CD1c-positive myeloid dendritic cell (primary cell): ENCODE results near the gene MAP3K20.
"Not testable (repeated sequence)": the region's sequence is repeated elsewhere in the genome, so short reads cannot be mapped to it uniquely, and the experiment has no call there.

ENCODE experiments used
- DNase-seq: peaks from one replicate; pipeline ENCODE4 v3.0.0-alpha.2; 2016; ENCODE audit errors: extremely low spot score

Gene MAP3K20

DNA sequence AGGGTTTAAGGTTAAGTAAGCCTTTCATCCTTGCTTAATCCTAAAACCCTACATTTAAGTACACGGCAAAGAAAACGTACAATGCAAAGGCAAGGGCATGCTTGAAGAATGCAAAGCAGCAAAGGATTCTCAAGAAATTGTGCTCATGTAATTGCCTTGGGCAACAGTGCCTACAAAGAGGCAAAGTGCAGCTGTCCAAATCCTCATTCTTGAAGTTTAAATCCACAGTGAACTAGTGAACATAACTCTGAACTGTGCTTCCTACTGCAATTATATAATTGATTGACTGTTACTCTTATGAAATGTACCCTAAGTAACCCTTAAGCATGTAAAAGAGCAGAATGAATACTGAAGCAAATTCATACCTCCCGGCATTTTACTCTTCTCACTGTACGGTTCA lies 85.4 kb downstream of the MAP3K20 start:
- no peak for DNase-seq

DNA sequence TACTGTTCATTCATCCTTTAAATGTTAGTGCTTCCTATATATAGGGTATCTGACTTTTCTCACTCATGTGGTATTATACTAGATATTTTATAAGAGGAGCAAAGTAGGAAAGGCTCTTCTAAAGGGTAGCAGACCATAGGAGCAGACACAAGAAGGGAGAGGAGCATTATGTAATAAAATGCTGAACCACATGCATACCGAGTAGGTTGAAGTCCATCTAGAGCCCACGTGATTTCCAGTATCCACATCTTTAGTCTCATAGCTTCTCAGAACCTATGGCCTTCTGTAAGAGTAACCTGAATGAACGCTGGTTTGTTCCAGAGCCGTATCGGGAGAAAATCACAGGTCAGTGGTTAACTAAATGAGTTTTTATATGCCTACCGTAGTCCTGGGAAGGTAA lies 85.9 kb downstream of the MAP3K20 start:
- DNase-seq: no peak

DNA sequence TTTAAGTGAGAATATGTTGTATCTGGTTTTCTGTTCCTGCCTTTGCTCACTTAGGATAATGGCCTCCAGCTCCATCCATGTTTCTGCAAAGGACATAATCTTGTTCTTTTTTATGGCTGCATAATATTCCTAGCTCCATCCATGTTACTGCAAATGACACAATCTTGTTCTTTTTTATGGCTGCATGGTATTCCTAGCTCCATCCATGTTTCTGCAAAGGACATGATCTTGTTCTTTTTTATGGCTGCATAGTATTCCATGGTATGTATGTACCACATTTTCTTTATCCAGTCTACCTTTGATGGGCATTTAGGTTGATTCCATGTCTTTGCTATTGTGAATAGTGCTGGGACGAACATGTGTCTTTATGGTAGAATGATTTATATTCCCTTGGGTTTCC lies 87.7 kb downstream of the MAP3K20 start:
- not testable (repeated sequence) for DNase-seq

DNA sequence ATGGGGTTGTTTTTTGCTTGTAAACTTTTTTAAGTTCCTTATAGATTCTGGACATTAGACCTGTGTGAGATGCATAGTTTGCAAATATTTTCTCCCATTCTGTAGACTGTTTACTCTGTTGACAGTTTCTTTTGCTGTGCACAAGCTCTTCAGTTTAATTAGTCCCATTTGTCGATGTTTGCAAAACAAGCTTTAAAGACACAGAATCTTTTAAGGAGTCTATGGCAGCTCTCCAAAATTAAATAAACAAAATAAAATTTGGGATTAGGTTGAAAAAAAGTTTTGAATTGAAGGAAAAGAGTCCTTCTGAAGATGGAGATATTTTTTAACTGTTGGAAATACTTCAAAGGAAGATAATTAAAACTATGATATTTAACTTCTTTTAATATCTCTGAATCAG lies 88.8 kb downstream of the MAP3K20 start:
- DNase-seq: no peak

DNA sequence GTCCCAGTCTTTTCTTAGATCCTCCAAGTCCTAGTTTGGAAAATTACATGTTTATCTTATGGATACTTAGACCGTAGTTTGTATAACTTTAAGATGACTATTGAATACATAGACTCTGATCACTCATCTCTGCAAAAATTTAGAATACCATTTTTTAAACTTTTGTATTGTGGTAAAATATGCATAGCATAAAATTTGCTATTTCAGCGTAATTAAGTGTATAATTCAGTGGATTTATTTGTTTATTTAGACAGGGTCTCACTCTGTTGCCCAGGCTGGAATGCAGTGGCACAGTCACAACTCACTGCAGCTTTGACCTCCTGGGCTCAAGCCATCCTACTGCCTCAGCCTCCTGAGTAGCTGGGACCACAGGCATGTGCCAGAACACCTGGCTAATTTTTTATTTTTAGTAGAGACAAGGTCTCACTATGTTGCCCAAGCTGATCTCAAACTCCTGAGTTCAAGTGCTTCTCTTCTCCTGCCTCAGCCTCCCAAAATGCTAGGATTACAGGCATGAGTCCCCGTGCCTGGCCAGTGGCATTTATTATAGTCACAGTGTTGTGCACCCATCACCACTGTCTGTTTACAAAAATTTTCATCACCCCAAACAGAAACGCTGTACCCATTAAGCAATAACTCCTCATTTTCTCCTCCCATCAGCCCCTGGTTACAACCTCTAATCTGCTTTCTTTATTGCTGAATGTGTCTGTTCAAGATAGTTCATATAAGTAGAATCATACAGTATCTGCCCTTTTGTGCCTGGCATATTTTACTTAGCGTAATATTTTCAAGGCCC lies 90.0 kb downstream of the MAP3K20 start:
- DNase-seq: no peak

DNA sequence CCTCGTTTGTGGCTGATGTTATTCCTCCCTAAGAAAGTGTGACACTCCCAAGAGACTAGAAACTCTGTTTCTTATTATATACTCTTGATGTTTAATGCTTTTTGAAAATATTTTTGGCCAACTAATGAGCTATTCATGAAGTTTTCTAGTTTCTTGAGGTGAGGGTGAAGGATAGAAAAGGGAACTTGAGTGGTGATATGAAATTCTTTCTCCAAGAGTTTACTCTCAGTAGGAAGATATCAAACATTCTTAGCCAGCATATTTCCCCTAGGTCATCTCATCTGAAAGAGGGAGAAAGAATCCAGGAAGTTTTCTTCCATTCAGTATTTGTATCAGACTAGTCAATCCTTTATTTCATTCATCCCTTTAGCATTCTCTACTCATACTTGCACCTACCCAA lies 95.7 kb downstream of the MAP3K20 start:
- no peak for DNase-seq

DNA sequence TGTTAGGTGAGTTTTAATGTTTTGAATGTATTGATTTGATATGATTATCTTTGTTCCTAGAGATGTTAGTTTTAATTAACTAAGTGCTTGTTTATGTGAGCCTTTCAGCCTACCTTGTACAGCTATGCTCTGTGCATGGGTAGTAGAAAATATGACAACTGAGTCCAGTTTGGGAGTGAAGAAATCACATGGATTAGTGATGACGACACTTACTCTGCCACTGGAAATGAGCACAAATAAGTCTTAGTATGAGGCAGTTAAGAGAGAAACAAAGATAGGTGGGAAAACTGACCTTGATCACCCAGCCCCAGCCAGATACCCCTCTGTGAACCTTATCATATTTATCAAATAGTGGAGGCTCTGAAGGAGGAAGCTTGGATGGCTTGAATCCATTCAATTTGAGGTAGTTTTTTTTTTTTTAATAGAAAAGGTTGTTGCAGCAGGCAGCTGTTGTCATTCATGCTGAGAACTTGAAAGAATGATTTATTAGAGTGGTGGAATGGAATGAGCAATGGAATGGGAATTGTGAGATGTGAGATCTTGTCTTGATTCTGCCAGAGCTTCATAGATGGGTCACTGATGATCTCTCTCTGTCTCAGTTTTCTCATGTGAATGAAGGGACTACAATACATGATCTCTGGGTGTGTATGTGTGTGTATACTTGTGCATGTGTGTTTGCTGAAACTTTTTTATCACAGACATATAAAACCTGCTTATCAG lies 96.4 kb downstream of the MAP3K20 start:
- no peak for DNase-seq

DNA sequence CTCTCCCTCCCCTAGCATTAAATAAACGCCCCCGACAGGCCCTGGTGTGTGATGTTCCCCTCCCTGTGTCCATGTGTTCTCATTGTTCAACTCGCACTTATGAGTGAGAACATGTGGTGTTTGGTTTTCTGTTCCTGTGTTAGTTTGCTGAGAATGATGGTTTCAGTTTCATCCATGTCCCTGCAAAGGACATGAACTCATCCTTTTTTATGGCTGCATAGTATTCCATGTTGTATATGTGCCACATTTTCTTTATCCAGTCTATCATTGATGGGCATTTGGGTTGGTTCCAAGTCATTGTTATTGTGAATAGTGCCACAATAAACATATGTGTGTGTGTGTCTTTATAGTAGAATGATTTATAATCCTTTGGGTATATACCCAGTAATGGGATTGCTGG lies 98.7 kb downstream of the MAP3K20 start:
- DNase-seq: not testable (repeated sequence)

DNA sequence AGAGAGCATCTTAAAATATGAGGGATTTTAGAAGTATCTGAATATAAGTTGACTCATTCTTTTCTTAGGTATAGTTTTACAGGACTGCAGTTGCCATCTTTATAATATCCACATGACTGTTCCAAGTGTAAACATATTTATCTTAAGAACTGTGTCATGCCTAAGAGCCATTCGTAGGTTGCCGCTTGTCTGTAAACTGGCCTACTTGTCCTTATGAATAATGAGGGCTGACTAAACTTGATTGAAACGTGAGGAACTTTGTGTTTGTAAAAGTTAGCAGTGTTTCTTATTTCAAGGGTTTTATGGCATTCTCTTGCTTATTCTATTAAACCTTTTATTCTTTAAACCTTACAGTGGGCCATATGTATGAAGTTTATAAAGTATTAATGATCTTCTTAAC lies 99.6 kb downstream of the MAP3K20 start:
- DNase-seq: no peak

DNA sequence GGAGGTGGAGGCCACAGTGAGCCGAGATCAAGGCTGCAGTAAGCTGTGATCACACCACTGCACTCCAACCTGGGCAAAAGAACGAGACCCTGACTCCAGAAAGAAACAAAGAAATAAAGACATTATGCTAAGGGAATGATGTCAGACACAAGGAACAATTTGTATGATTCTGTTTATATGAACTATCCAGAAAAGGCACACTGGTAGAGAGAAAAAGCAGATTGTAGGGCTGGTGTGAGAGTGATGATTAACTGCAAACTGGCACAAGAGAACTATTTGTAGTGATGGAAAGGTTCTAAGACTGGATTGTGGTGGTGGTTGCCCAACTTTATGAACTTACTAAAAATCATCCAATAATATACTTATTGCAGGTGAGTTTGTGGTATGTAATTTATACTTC lies 106.3 kb downstream of the MAP3K20 start:
- DNase-seq: no peak

DNA sequence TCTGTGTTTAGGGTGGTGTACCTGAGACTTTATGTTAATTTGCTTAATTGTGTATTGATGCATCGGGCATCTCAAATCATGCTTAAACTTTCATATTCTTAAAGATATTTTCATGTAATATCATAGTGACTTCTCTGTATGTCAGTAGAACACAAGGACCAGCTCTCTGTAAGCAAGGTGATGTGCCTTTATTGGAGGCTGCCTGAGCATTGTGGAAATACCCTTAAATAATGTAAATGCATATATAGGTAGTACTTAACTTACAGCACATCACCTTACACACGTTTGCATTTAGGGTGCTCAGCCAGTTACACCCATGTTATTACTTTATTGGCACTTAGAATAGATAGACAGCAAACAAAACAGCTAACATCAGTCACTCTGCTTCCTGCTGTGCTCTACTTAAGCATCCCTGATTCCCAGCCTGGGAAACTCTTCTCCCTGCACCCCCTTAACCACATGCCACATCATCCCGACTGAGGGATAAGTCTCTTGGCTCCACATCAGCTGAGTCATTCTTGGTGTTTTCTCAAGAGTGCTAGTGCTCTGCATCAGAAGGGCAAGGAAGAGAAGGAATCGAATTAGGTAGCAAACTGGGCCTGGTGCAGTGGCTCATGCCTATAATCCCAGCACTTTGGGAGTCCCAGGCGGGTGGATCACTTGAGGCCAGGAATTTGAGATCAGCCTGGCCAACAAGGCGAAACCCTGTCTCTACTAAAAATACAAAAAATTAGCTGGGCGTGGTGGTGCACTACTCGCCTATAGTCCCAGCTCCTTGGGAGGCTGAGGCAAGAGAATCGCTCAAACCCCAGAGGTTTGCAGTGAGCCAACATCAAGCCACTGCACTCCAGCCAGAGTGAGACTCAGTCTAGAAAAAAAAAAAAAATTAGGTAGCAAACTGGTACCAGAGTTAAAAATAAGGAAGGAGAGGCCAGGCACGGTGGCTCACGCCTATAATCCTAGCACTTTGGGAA lies 108.7 kb downstream of the MAP3K20 start:
- DNase-seq: no peak

DNA sequence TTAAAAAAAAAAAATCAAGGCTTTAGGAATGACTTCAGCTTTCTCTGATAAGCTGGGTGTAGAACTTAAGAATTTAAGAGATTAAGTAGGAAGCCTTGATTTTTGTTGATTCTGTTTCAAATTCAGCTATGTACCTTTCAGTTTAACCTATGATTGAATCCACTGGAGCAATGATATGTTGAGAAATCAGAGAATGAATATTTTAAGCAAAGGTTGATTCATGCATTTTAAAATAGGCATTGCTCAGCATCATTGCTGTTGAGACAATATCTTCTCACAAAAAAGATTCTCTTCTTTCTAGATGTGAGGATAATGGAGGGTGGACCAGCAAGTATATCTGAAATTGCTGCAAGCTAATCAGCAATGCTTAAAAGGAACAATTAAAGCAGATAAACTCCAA lies 109.8 kb downstream of the MAP3K20 start:
- DNase-seq: no peak

DNA sequence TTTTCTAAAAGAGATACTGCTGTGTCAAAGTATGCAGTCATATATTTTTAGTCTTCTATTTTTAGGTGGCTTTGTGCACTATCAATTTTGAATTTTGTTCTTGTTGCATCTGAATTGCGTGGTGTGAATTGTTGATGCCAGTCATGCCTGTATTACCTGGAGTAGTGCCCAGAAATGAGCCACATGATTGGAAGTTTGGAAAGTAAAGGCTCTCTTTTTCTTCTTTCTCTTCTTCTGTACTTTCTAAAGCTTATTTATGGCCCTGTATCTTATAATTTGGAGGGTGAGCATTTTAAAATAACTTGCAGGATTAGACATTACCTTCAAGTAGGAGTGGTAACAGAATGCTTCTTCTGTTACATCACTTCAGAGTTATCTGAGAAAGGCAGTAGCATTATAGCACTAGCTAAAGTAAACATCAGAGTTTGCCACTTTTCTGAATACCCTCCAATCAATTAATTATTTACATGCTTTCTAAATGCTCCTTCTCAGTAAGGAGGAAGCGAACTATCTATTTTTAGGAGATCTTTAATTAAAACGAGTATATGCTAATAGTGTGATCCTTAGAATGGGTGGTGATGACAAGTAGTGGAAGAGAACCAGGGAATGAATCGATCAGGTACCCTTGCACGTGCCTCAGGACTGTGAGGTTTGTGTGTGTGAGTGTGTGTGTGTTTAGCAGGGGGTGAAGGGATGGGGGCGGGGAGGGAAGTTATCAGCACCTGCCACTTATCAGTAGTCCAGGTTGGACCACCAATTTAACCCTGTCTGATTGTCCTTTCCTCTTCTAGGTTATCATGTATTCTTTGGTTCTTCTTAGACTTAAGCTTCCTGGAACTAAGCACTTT lies 112.5 kb downstream of the MAP3K20 start:
- DNase-seq: no peak

DNA sequence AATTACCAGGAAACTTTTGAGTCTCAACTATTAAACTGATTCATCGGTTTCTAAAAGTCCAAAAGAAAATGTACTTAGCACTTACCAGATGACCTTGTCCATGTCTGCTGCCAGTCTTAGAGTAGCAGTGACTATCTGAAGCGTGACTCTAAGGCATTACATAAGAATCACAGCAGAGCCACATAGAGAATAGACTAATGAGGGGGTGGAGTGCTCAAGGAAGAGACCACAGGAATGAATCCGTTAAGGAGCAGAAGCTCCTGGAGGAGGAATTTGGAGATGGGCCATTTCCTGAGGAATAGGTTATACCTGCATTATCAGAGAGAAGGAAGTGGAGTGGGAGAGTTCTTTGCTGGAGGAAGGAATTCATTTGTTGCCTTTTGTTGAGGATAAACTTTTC lies 116.0 kb downstream of the MAP3K20 start:
- DNase-seq: no peak

DNA sequence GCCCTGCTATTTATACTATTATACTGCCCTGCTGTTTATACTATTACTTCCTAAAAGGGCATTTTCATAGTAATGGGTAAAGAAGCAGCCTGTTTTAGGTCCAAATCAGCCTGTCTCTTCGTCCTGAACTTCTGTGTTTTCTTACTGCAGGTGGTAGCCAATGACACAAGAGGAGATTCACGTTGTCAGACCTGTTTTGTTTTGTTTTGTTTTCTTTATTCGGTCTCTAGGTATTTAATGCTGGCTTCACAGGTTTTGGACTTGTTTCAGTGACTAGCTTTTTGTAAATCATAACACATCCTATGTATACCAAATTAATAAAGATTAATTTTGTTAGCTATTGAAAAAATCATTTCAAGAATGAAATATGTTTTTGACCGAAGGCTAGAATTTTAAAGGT lies 116.4 kb downstream of the MAP3K20 start:
- DNase-seq: no peak

DNA sequence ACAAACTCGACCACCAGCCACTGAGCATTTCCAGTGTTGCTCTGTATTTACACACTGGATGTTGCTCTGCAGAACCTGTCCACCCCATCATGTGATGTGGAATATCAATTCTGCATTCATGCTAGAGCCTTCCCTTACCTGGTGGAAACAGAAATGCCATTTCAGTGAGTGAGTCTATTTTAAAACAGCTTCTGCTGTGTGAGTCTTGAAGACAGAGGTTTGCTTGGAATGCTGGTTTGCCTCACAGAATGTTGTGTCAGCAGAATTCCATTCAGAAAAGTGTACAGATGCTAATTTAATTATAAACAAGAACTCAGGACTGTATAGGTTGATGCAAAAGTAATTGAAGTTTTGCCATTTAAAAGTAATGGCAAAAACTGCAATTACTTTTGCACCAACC lies 118.3 kb downstream of the MAP3K20 start:
- DNase-seq: no peak

DNA sequence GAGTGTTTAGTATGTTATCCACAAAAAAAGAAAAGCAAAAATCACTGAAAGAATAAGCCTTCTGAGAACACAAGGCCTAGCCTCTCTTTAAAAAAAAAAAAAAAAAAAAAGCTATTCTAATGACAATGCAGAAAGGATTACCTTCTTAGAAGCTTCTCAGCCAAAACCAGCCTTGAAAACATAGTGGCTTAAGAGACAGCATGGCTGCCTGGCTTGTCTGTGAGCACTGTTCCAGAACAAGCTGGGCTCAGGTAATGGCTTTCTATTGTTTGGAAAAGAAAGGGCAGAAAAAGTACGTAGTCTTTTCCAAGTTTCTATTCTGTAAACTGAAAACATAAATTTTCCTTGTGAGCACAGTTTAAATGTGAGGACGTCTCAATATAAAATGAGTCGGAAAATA lies 119.5 kb downstream of the MAP3K20 start:
- no peak for DNase-seq

DNA sequence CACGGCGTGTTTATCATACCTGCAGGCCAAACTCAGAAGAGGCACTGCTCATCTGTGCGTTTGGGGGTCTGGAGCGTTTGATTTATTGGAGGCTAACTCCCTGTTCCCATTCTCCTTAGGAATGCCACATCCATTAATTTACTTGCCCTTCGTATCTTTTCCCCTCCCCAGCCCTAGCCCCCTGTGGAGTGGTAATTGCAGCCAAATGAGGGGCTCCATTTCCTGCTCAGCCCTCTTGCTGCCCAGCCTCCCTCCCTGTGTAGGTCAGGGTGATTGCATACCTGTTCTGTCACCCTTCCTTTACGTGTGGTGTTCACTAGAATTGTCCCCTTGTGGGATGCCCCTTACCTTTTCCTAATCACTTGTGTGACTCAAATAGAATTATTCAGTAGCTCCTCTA lies 120.4 kb downstream of the MAP3K20 start:
- no peak for DNase-seq

DNA sequence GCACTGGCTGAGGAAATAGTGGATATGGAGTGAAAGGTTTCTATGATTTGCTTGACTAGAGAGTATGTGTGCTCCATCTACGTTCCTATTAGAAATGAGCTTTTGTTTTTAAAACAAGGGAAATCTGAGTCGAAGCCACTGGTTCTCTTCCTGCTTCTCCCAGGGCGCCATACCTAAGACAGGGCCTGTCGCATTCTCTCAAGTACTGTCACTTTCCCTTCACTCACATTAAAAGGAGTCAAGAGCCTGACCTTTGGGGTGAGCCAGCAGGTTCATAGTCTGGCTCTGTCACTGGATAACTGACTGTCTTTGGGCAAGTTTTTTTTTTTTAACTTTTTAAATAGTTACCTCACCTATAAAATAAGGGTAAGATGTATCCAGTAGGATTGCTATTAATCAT lies 121.0 kb downstream of the MAP3K20 start:
- no peak for DNase-seq

DNA sequence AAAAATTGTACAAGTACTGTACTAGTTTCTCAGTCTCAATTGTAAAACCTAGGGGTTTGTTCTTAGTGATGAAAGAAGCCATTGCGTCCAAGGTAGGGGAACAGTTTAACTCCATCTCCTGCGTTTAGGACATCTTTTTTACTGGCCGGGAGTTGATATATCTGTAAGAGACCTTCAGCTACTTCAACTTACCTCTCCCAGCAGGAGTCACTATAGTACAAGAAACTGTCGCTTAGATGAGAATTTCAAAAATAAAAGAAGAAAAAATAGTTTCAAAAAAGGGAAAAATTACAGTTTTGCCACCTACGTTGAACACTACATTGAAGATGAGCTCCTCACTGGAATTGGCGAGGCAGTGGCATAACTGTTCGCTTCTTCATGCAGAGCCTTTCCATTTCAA lies 122.7 kb downstream of the MAP3K20 start:
- DNase-seq: no peak

DNA sequence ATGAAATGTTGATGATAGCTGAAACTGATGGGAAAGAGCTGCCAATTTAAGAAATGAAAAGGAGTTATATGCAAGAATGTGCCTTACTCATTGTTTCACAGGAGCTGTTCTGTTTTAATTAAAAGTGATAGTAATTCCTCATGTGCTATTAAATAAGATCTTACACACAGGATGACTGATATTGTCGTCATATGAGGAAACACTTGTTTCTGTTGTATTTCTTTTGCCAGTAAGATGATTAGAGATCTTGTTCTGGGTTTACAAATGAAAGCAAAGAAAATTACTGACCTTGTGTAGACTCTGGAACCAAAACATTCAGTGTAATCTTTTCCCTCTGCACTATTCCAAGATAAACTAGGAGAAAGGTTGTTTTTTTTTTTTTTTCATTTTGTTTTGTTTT lies 123.6 kb downstream of the MAP3K20 start:
- no peak for DNase-seq
